A549 (cell line): ENCODE results near the gene ANKRD33B. TPM values are rescaled to one million over a fixed set of nuclear protein-coding genes. Genes with fewer than 3 reads are reported as not detected.

Source experiments
- ATAC-seq, 2 experiments: fragments of 200-7000 bp in 1 of 2; fragments of >200 bp in 1 of 2; cut with Nextera tagmentation in 1 of 2; cut with Tn5 transposase in 1 of 2; 3 replicates each; pipeline versions ENCODE4 v1.8.0 to v1.9.1; 2018 to 2020; ENCODE audit warnings: mild to moderate bottlenecking in 1 of 2, moderate library complexity in 1 of 2
- CTCF ChIA-PET: fragments of 300-600 bp; sonication (Branson Sonifier 250); formaldehyde crosslinking; extraction: SDS; loops from one replicate; lab custom pipeline; 2021; ENCODE audit warnings: antibody characterized with exemption, inconsistent platforms; lab: Yijun Ruan, JAX
- POLR2A ChIA-PET: fragments of 350-600 bp; formaldehyde crosslinking; extraction: SDS; loops from one replicate; lab custom pipeline; 2021; ENCODE audit warnings: antibody characterized with exemption, inconsistent platforms; lab: Yijun Ruan, JAX
- DNase-seq, 2 experiments: peaks; one replicate each; pipeline versions ENCODE4 v3.0.0 to v3.0.0-alpha.2; 2011 to 2016; ENCODE audit warnings: low read depth in 1 of 2, low spot score in 1 of 2
- FAIRE-seq: peaks from 2 replicates; lab custom pipeline; 2011; peaks lifted over from hg19 to GRCh38; lab: Jason Lieb, UNC
- H3K27ac ChIP-seq, 2 experiments: fragments of >200 bp; sonication (Bioruptor Twin); formaldehyde crosslinking; 3 replicates each; pipeline ENCODE4 v1.5.1; 2016 to 2017
- H3K4me1 ChIP-seq: fragments of >200 bp; sonication (Bioruptor Twin); formaldehyde crosslinking; 3 replicates; pipeline ENCODE4 v1.6.1; 2016
- H3K4me2 ChIP-seq: fragments of >200 bp; sonication (Bioruptor Twin); formaldehyde crosslinking; 3 replicates; pipeline ENCODE4 v1.6.1; 2016
- H3K4me3 ChIP-seq: fragments of >200 bp; sonication (Bioruptor Twin); formaldehyde crosslinking; 3 replicates; pipeline ENCODE4 v1.5.1; 2016
- H3K9me3 ChIP-seq: fragments of >200 bp; sonication (Bioruptor Twin); formaldehyde crosslinking; 3 replicates; pipeline ENCODE4 v1.6.1; 2016
- BHLHE40 ChIP-seq: IDR thresholded peaks from 2 replicates; pipeline ENCODE4 v1.6.1; 2012; ENCODE audit warnings: low read depth, low read length, inconsistent platforms
- CBX2 ChIP-seq: fragments of 200-600 bp; sonication (generic); IDR thresholded peaks from 2 replicates; pipeline ENCODE4 v1.6.1; 2016; ENCODE audit warnings: low read depth, mild to moderate bottlenecking, borderline replicate concordance
- CBX8 ChIP-seq: fragments of 200-600 bp; sonication (generic); IDR thresholded peaks from 2 replicates; pipeline ENCODE4 v1.6.1; 2016
- CEBPB ChIP-seq, 2 experiments: fragments of >200 bp in 1 of 2; sonication (Bioruptor Twin) in 1 of 2; formaldehyde crosslinking in 1 of 2; IDR thresholded peaks; 2 replicates each; pipeline ENCODE4 v1.6.1; 2012 to 2016
- CHD4 ChIP-seq: fragments of 200-600 bp; sonication (generic); IDR thresholded peaks from 2 replicates; pipeline ENCODE4 v1.6.1; 2016; ENCODE audit warnings: antibody characterized with exemption, mild to moderate bottlenecking, borderline replicate concordance
- EHF ChIP-seq: fragments of 250-450 bp; sonication (Bioruptor Pico); IDR thresholded peaks from 2 replicates; pipeline ENCODE4 v1.5.0; 2020; ENCODE audit warnings: mild to moderate bottlenecking
- FOSB ChIP-seq: fragments of 250-450 bp; sonication (Bioruptor Pico); IDR thresholded peaks from 2 replicates; pipeline ENCODE4 v1.5.0; 2020; ENCODE audit warnings: mild to moderate bottlenecking, moderate library complexity
- FOSL2 ChIP-seq, 2 experiments: fragments of 450-650 bp in 1 of 2; fragments of >200 bp in 1 of 2; sonication (Bioruptor Twin) in 1 of 2; formaldehyde crosslinking; IDR thresholded peaks; 2 replicates each; pipeline versions ENCODE4 v1.5.0 to v1.6.1; 2016 to 2020; ENCODE audit warnings: mild to moderate bottlenecking in 1 of 2, moderate library complexity in 1 of 2
- FOXS1 ChIP-seq: fragments of 250-450 bp; sonication (Bioruptor Pico); IDR thresholded peaks from 2 replicates; pipeline ENCODE4 v1.5.0; 2020; ENCODE audit warnings: mild to moderate bottlenecking, moderate library complexity
- HOXB13 ChIP-seq: fragments of 250-450 bp; sonication (Bioruptor Pico); IDR thresholded peaks from 2 replicates; pipeline ENCODE4 v1.5.0; 2020; ENCODE audit warnings: low read depth, mild to moderate bottlenecking, moderate library complexity
- KDM1A ChIP-seq: fragments of 200-600 bp; sonication (generic); IDR thresholded peaks from 2 replicates; pipeline ENCODE4 v1.6.1; 2016; ENCODE audit warnings: low read depth, mild to moderate bottlenecking
- MAZ ChIP-seq: fragments of 150-350 bp; IDR thresholded peaks from 2 replicates; pipeline ENCODE4 v1.6.1; 2014; ENCODE audit warnings: antibody characterized with exemption, low read depth, low read length, borderline replicate concordance
- NFE2L2 ChIP-seq: fragments of 150-350 bp; conservative IDR thresholded peaks from 2 replicates; pipeline ENCODE4 v1.6.1; 2014; ENCODE audit warnings: low read length
- NPAS2 ChIP-seq: fragments of 250-450 bp; sonication (Bioruptor Pico); IDR thresholded peaks from 2 replicates; pipeline ENCODE4 v1.8.0; 2022; ENCODE audit warnings: mild to moderate bottlenecking, moderate library complexity, borderline replicate concordance
- PHF8 ChIP-seq: fragments of 200-600 bp; sonication (generic); IDR thresholded peaks from 2 replicates; pipeline ENCODE4 v1.6.1; 2016; ENCODE audit warnings: low read depth, mild to moderate bottlenecking, antibody characterized with exemption, moderate library complexity, borderline replicate concordance
- RNF2 ChIP-seq: fragments of 200-600 bp; sonication (generic); IDR thresholded peaks from 2 replicates; pipeline ENCODE4 v1.6.1; 2016; ENCODE audit warnings: low read depth, mild to moderate bottlenecking, antibody characterized with exemption, moderate library complexity, borderline replicate concordance
- ZC3H11A ChIP-seq: fragments of 450-650 bp; IDR thresholded peaks from 2 replicates; pipeline ENCODE4 v1.6.1; 2014; ENCODE audit warnings: antibody characterized with exemption, mild to moderate bottlenecking
- ZNF302 ChIP-seq: fragments of 250-450 bp; sonication (Bioruptor Pico); IDR thresholded peaks from 2 replicates; pipeline ENCODE4 v1.9.0; 2021; ENCODE audit warnings: inconsistent platforms, mild to moderate bottlenecking, moderate library complexity
- ZSCAN20 ChIP-seq: fragments of 250-450 bp; sonication (Bioruptor Pico); IDR thresholded peaks from 2 replicates; pipeline ENCODE4 v1.8.0; 2022; ENCODE audit warnings: mild to moderate bottlenecking, moderate library complexity
- WGBS: methylation state at CpG from one replicate; pipeline ENCODE4 v1.1.6; 2017; ENCODE audit errors: missing lambda C conversion rate; 5-methylcytosine and 5-hydroxymethylcytosine counted together
- polyA plus RNA-seq, 4 experiments: library from polyadenylated mRNA; depleted of rRNA in 3 of 4; stranded (reverse); fragments of >200 nt; fragmentation: RNase III in 1 of 4; extraction: RNeasy Plus Mini Kit Qiagen cat#74134 plus additional on column Dnase treatment in 1 of 4; gene quantifications; 2 replicates in 3 of 4; 3 replicates in 1 of 4; pipeline ENCODE4 v1.2.3, GENCODE V29; 2011 to 2017
- TF ChIP-seq, protein P1 (sequence below): IDR thresholded peaks from 2 replicates; pipeline ENCODE4 v1.6.1; 2012
- TF ChIP-seq, protein P2 (sequence below): fragments of >200 bp; sonication (Bioruptor Twin); formaldehyde crosslinking; IDR thresholded peaks from 3 replicates; pipeline ENCODE4 v1.6.1; 2016

Gene ANKRD33B
- polyA plus RNA-seq, 2 of the 4 experiments (the other 2 are of a cell fraction): 4.0 to 6.9 TPM

DNA sequence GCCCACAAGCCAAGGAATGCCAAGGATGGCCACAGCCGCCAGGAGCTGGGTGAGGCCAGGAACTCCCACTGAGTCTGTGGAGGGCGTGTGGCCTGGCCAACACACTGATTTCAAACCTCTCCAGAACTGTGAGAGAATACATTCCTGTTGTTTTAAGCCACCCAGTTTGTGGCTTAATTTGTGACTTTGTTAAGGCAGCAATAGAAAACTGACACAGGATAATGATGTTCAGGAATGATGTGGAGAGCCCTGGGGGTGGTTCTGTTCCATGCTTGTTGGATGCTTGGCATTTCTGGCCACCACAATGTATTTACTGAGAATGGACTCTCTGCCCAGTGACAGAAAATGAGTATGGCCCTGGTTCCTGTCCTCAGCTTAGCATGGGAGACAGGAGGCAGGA lies 114.4 kb downstream of the ANKRD33B start:
- Histone ChIP-seq H3K9me3 (no peaks in the 10 kb centered on the region), H3K4me3 (no peak overlapping the region), H3K4me1 (no peaks in the 10 kb centered on the region), H3K4me2 (no peak overlapping the region), H3K27ac (no peak overlapping the region)
- ATAC-seq: no peak
- POLR2A ChIA-PET: no interaction called here
- no peak for FAIRE-seq
- CTCF ChIA-PET: interaction anchor here (0.5 to 1.9 kb wide), 5 partner anchors 10 to 1332 kb away, joined by 3 to 8 read pairs (median 3); no protein-coding TSS in a partner anchor
- 78% methylated on average over 2 of the region's 2 CpGs for WGBS
- no peak for TF ChIP-seq FOXS1 (CRISPR knock-in tag)
- TF ChIP-seq, all 56 proteins: peak for 0
- DNase-seq: no peak

DNA sequence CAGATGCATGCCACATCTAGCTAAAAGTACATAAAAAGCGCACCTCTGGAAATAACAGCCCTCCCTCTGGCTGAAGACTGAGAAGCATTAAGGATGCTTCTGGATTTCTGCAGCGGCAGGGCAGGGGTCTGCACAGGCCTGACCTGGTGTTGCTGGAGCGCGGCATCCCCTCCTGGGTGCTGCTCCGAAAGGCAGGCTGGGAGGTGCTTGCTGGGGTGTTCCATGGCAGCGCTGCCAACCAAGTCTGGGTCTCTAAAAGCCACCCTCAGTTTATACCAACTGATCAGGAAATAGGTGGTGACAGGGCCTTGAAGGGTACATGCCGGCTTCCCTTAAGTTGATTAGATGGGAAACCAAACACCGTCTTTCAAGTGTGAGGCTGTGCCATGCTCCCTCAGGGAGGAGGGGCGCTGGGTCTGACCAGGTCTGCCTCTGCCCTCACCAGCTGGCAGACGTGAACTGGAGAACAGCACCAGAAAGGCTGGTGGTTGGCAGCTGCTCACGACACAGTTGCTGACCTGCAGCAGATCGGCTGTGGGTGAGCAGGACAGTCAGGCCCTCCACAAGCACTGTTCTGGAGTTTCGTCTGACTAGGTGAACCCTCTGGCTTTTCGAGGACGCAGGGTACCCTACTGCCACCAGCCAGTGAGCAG lies 115.6 kb downstream of the ANKRD33B start:
- CTCF ChIA-PET: interaction anchor here (1.2 to 1.9 kb wide), 4 partner anchors 10 to 14 kb away, joined by 3 to 8 read pairs (median 4); no protein-coding TSS in a partner anchor
- POLR2A ChIA-PET: no interaction called here
- no peak for TF ChIP-seq PHF8
- Histone ChIP-seq H3K9me3 (no peaks in the 10 kb centered on the region), H3K4me3 (no peak overlapping the region), H3K4me2 (no peak overlapping the region), H3K27ac (no peak overlapping the region), H3K4me1 (no peaks in the 10 kb centered on the region)
- ATAC-seq: no peak
- no peak for DNase-seq
- 88% methylated on average over 13 of the region's 15 CpGs for WGBS
- FAIRE-seq: no peak

DNA sequence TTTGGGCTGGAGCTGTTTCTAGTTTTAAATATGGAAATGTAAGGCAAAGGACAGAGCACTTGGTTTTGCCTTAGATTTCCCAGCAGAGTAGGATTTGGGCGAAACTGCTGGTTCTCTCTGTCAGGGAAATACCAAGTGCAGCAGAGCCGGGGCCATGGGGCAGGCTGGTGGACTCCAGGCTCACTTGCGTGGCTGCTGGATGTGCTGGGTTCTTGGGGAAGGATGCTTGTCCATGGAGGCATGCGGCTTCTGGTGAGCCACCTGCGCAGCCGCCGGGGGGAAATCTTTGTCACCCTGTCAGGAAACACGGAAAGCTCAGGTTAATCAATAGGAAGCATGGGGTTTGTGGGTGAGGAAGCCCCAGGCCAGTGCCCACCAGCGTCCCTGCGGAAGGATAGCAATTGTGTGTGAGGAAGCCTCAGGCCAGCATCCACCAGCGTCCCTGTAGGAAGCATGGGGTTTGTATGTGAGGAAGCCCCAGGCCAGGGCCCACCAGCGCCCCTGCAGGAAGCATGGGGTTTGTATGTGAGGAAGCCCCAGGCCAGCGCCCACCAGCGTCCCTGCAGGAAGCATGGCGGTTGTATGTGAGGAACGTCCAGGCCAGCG lies 117.1 kb downstream of the ANKRD33B start:
- ChIA-PET CTCF (interaction anchor here (1.1 kb wide), 1 partner anchor 8 kb away, joined by 4 read pairs; no protein-coding TSS in a partner anchor), POLR2A (no interaction called here)
- 94% methylated on average over 11 of the region's 17 CpGs for WGBS
- DNase-seq (no peak), FAIRE-seq (no peak), ATAC-seq (no peak)
- no peak overlapping the region for H3K4me2 ChIP-seq
- no peak overlapping the region for H3K27ac ChIP-seq
- H3K4me3 ChIP-seq: no peak overlapping the region
- H3K9me3 ChIP-seq: no peaks in the 10 kb centered on the region
- no peaks in the 10 kb centered on the region for H3K4me1 ChIP-seq
- TF ChIP-seq HOXB13: no peak
- no peak for TF ChIP-seq ZNF302 (CRISPR knock-in tag)
- TF ChIP-seq FOSB (CRISPR knock-in tag): no peak
- TF ChIP-seq NPAS2 (CRISPR knock-in tag): no peak
- TF ChIP-seq, protein P1, sequence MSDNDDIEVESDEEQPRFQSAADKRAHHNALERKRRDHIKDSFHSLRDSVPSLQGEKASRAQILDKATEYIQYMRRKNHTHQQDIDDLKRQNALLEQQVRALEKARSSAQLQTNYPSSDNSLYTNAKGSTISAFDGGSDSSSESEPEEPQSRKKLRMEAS: no peak
- no peak for TF ChIP-seq CHD4
- TF ChIP-seq FOSL2 (IDR thresholded peaks at IDR 0.05): no peak
- no peak for TF ChIP-seq FOSL2 (CRISPR knock-in tag; IDR thresholded peaks at IDR 0.05)
- TF ChIP-seq NFE2L2: no peak
- TF ChIP-seq FOXS1 (CRISPR knock-in tag): no peak
- no peak for TF ChIP-seq MAZ
- TF ChIP-seq, protein P2, sequence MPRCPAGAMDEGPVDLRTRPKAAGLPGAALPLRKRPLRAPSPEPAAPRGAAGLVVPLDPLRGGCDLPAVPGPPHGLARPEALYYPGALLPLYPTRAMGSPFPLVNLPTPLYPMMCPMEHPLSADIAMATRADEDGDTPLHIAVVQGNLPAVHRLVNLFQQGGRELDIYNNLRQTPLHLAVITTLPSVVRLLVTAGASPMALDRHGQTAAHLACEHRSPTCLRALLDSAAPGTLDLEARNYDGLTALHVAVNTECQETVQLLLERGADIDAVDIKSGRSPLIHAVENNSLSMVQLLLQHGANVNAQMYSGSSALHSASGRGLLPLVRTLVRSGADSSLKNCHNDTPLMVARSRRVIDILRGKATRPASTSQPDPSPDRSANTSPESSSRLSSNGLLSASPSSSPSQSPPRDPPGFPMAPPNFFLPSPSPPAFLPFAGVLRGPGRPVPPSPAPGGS: no peak

DNA sequence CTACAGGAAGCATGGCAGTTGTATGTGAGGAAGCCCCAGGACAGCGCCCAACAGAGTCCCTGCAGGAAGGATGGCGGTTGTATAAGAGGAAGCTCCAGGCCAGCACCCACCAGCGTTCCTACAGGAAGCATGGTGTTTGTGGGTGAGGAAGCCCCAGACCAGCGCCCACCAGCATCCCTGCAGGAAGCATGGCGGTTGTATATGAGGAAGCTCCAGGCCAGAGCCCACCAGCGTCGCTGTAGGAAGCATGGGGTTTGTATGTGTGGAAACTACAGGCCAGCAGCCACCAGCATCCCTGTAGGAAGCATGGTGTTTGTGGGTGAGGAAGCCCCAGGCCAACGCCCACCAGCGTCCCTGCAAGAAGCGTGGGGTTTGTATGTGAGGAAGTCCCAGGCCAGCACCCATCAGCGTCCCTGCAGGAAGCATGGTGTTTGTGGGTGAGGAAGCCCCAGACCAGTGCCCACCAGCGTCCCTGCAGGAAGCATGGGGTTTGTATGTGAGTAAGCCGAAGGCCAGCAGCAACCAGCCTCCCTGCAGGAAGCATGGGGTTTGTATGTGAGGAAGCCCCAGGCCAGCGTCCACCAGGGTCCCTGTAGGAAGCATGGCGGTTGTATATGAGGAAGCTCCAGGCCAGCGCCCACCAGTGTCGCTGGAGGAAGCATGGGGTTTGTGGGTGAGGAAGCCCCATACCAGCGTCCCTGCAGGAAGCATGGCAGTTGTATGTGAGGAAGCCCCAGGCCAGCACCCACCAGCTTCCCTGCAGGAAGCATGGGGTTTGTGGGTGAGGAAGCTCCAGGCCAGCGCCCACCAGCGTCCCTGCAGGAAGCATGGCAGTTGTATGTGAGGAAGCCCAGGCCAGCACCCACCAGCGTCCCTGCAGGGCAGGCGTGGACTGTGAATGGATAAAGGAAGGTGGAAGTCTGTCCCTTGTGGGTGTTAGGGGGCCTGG lies 118.1 kb downstream of the ANKRD33B start:
- ATAC-seq (no peak), DNase-seq (no peak), FAIRE-seq (no peak)
- Histone ChIP-seq H3K9me3 (no peaks in the 10 kb centered on the region), H3K4me2 (no peak overlapping the region), H3K4me1 (no peaks in the 10 kb centered on the region), H3K4me3 (no peak overlapping the region), H3K27ac (no peak overlapping the region)
- WGBS: 92% methylated on average over 20 of the region's 22 CpGs
- POLR2A ChIA-PET: no interaction called here
- TF ChIP-seq BHLHE40: no peak
- TF ChIP-seq CBX8: no peak
- no peak for TF ChIP-seq KDM1A
- no peak for TF ChIP-seq RNF2
- TF ChIP-seq EHF (CRISPR knock-in tag): no peak
- no peak for TF ChIP-seq ZC3H11A
- no peak for TF ChIP-seq CBX2
- TF ChIP-seq CEBPB (IDR thresholded peaks at IDR 0.05): no peak
- no peak for TF ChIP-seq ZSCAN20 (CRISPR knock-in tag)
- CTCF ChIA-PET: interaction anchor here (0.9 to 1.4 kb wide), 2 partner anchors 13 to 229 kb away, joined by 4 to 6 read pairs; no protein-coding TSS in a partner anchor
